HepG2 (cell line): Measurements from ENCODE around the gene POLR1E. TPM values are rescaled to one million over a fixed set of nuclear protein-coding genes. Genes with fewer than 3 reads are reported as not detected.

Experiments
- BCLAF1 ChIP-seq: fragments of 450-650 bp; IDR thresholded peaks from 2 replicates; pipeline ENCODE4 v1.6.1; 2017; ENCODE audit warnings: mild to moderate bottlenecking
- CAMTA2 ChIP-seq: sonication (generic); formaldehyde crosslinking; IDR thresholded peaks from 2 replicates; pipeline ENCODE4 v1.4.0; 2020; ENCODE audit warnings: mild to moderate bottlenecking, missing genetic modification reagents, borderline replicate concordance
- ELF1 ChIP-seq: sonication (generic); formaldehyde crosslinking; IDR thresholded peaks from 2 replicates; pipeline ENCODE4 v1.4.0; 2020; ENCODE audit warnings: missing genetic modification reagents
- GATAD2A ChIP-seq: IDR thresholded peaks from 2 replicates; pipeline ENCODE4 v1.6.1; 2016
- HDAC1 ChIP-seq: sonication (generic); formaldehyde crosslinking; IDR thresholded peaks from 2 replicates; pipeline ENCODE4 v1.5.1; 2020; ENCODE audit warnings: mild to moderate bottlenecking, missing genetic modification reagents
- HOMEZ ChIP-seq: IDR thresholded peaks from 2 replicates; pipeline ENCODE4 v1.6.1; 2016; ENCODE audit warnings: low read depth
- KMT2A ChIP-seq: sonication (generic); formaldehyde crosslinking; IDR thresholded peaks from 2 replicates; pipeline ENCODE4 v1.4.0; 2020; ENCODE audit warnings: missing genetic modification reagents
- NFYC ChIP-seq: IDR thresholded peaks from 2 replicates; pipeline ENCODE4 v1.6.1; 2016; ENCODE audit warnings: missing genetic modification reagents, missing compliant biosample characterization
- RCOR2 ChIP-seq: IDR thresholded peaks from 2 replicates; pipeline ENCODE4 v1.6.1; 2016; ENCODE audit warnings: missing biosample characterization, missing genetic modification reagents
- SPEN ChIP-seq: sonication (generic); formaldehyde crosslinking; IDR thresholded peaks from 2 replicates; pipeline ENCODE4 v1.5.1; 2020; ENCODE audit warnings: low read depth, mild to moderate bottlenecking, missing genetic modification reagents
- THYN1 ChIP-seq: sonication (generic); formaldehyde crosslinking; IDR thresholded peaks from 2 replicates; pipeline ENCODE4 v1.8.1; 2023; ENCODE audit warnings: low read depth, mild to moderate bottlenecking, moderate library complexity, missing genetic modification reagents, borderline replicate concordance
- ZBTB42 ChIP-seq: sonication (generic); formaldehyde crosslinking; IDR thresholded peaks from 2 replicates; pipeline ENCODE4 v1.5.0; 2020; ENCODE audit warnings: mild to moderate bottlenecking, missing genetic modification reagents
- ZC3H4 ChIP-seq: sonication (generic); formaldehyde crosslinking; IDR thresholded peaks from 2 replicates; pipeline ENCODE4 v1.4.0; 2020; ENCODE audit warnings: missing genetic modification reagents, borderline replicate concordance
- ZKSCAN1 ChIP-seq: fragments of 150-350 bp; IDR thresholded peaks from 2 replicates; pipeline ENCODE4 v1.6.1; 2014; ENCODE audit warnings: low read length
- ZNF331 ChIP-seq: sonication (generic); formaldehyde crosslinking; IDR thresholded peaks from 2 replicates; pipeline ENCODE4 v1.4.0; 2020; ENCODE audit warnings: missing genetic modification reagents
- ZNF354B ChIP-seq: sonication (generic); formaldehyde crosslinking; IDR thresholded peaks from 2 replicates; pipeline ENCODE4 v1.8.0; 2022; ENCODE audit warnings: mild to moderate bottlenecking, missing genetic modification reagents
- ZNF615 ChIP-seq: sonication (generic); formaldehyde crosslinking; IDR thresholded peaks from 2 replicates; pipeline ENCODE4 v1.5.0; 2020; ENCODE audit warnings: mild to moderate bottlenecking, missing genetic modification reagents, borderline replicate concordance
- ZNF646 ChIP-seq: sonication (generic); formaldehyde crosslinking; IDR thresholded peaks from 2 replicates; pipeline ENCODE4 v1.9.0; 2021; ENCODE audit warnings: mild to moderate bottlenecking, missing genetic modification reagents
- polyA plus RNA-seq, 8 experiments: library from polyadenylated mRNA; depleted of rRNA in 3 of 8; stranded (reverse) in 7 of 8; unstranded in 1 of 8; fragments of >200 nt; fragmentation: Illumina TruSeq in 4 of 8; extraction: Trizol in 4 of 8; gene quantifications; 2 replicates each; pipeline versions ENCODE4 v1.2.1 to v1.2.3, GENCODE V29; 2011 to 2016; ENCODE audit warnings: low read depth in 4 of 8, missing spikeins in 1 of 8, mixed read lengths in 1 of 8; ENCODE audit not compliant: insufficient read depth in 1 of 8
- total RNA-seq, 5 experiments: library from RNA; depleted of rRNA; stranded (reverse); fragments of >200 nt; fragmentation: Illumina TruSeq; extraction: Trizol; gene quantifications; 2 replicates each; pipeline ENCODE4 v1.2.3, GENCODE V29; 2016; ENCODE audit warnings: low read depth in 1 of 5

POLR1E gene
- total and polyA plus RNA-seq, 2 of the 13 experiments (the other 11 are each of a cell fraction or from before 2014, with no cell fraction given) = 23.0 to 37.8 TPM

GRCh38 chr9:37508135-37508833 lies 22.5 kb downstream of the POLR1E start (continued):
- TF ChIP-seq ZNF646 (CRISPR knock-in tag) = no peak
- TF ChIP-seq ZNF615 (CRISPR knock-in tag) = no peak
- no peak for TF ChIP-seq ZC3H4
- no peak for TF ChIP-seq CAMTA2 (CRISPR knock-in tag)
- TF ChIP-seq KMT2A = no peak; the same call in 1 of the 2 replicates
- peak; percentile 79; the same call in 1 of the 2 replicates for TF ChIP-seq HOMEZ (CRISPR knock-in tag)
- peak; percentile 82 for TF ChIP-seq ELF1
- TF ChIP-seq SPEN (CRISPR knock-in tag) = peak; percentile 94
- no peak for TF ChIP-seq THYN1 (CRISPR knock-in tag)
- peak; percentile 56 for TF ChIP-seq ZKSCAN1
- peak; percentile 96 for TF ChIP-seq GATAD2A
- peak; percentile 95 for TF ChIP-seq HDAC1 (CRISPR knock-in tag)
- TF ChIP-seq BCLAF1 = no peak
- peak; percentile 89; the same call in 1 of the 2 replicates for TF ChIP-seq RCOR2
- no peak for TF ChIP-seq ZNF354B (CRISPR knock-in tag)
- peak; percentile 84 for TF ChIP-seq ZNF331 (CRISPR knock-in tag)
- no peak for TF ChIP-seq ZBTB42 (CRISPR knock-in tag)
- 0 out of 2 replicates have a peak, but pooled peaks have one; percentile 33 for TF ChIP-seq NFYC (CRISPR knock-in tag)
